GM10847 (cell line): Measurements from ENCODE around the gene CACNA1D.

Source experiments
- POLR2A ChIP-seq: IDR thresholded peaks from 2 replicates; pipeline ENCODE4 v1.6.1; 2011; ENCODE audit not compliant: insufficient read length; ENCODE audit errors: extremely low read depth

CACNA1D gene

DNA sequence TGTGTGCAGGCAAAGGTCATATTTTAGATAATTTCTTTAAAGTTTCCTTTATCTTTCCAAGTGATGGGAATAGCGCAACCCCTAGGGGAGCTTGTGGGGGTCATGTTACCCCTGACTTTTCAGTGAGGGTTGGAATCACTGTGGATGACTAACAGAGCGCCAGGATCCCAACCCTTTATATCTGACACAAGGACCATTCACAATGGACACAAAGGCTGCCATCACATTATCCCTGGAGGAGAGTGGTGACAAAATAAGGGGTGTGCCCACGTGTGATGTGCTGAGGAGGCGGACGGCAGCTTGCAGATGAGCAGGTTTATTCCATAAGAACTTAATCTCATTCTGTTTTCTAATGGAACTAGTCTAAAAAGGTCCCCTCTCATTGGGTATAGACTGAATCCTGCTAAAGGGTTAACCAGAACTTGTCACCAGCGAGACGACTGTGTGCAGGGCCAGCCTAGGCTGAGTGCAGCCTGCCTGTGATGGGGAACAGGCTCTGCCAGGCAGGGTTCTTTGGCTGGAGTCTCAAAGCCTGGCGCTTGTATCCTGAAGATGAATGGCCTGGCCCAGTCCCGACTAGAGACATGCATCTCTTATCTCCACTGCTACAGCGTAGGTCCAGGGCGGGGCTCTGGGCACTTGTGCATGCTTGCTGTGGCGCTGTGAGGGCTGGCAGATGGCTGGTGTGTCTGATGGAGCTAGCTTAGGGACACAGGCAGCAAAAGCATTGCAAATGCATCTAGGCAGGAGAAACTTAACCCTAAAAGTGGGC is 301.6 kb downstream of the CACNA1D start:
- no peak for TF ChIP-seq POLR2A

DNA sequence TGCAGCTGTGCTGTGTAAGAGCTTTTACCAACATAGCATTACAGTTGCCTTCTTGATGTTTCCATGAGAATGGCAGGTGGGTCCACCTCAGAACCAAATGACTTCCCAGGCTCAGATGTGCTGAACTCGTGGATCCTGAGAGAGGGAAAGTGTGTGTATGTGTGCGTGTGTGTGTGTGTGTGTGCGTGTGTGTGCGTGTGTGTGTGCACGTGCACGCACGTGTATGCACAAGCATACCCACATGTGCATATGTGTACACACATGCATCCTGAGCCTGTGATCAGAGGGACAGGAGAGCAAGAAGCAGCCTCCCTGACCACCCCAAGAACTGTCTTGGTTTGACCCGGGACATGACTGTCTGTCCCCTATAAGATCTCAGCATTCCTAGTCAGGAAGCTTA is 303.7 kb downstream of the CACNA1D start:
- no peak for TF ChIP-seq POLR2A

DNA sequence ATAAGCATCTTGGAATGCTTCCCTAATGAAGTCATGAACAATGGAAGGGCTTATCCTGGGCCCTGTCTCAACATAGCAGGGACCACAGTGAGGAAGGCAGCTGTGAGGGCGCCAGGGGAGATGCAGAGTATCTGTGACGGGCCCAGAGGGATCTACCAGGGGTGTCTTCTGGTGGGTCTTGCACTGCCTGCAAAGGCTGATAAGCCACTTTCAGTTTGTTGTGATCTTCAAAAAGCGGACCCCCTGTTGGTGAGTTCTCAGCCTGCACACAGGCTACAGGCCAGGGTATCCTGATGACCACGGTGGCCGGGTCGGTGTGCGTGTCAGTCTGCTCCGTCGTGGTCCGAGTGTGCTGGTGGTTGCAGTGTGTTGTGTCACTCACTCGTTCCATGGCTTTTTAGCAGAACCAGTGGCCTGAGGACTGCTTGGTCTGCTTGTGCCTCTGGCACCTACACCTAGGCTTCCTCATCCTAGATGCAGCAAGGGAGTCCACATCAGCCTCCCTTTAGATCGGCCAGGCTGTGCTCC is 305.0 kb downstream of the CACNA1D start:
- TF ChIP-seq POLR2A = no peak

DNA sequence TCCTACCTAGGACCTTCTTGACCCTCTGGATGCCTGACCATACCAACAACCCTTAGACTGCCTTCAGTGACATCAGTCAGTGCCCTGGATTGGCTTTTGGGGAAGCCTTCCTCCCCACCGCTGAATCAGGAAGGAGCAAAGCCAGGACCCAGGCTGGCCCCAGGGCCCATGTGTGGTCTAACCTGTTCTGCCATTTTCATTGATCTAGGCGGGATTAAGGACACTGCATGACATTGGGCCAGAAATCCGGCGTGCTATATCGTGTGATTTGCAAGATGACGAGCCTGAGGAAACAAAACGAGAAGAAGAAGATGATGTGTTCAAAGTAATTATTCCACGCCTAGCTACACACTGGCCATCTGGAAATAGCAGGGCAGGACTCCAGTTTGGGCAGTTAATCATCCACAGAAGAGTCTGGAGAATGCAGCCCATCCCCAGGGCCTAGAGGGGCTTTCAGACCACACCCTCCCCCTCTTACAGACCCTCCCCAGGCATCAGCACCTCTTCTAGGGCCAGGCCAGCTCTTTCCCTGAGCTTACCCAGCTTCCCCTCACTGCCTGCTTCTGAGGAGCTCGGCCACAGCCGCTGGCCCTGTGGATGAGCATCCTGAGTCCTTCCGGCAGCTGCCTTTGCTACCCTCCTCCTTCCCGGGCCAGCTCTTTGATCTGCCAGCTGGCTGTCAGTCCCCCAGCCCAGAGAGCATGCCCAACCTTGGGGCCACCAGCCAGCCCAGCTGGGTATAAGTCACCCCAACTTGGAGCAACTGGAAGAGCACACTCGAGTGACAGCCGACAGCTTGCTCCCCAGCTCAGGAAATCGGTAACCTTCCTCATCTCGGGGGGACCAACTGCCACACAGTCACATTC is 305.9 kb downstream of the CACNA1D start:
- no peak for TF ChIP-seq POLR2A

DNA sequence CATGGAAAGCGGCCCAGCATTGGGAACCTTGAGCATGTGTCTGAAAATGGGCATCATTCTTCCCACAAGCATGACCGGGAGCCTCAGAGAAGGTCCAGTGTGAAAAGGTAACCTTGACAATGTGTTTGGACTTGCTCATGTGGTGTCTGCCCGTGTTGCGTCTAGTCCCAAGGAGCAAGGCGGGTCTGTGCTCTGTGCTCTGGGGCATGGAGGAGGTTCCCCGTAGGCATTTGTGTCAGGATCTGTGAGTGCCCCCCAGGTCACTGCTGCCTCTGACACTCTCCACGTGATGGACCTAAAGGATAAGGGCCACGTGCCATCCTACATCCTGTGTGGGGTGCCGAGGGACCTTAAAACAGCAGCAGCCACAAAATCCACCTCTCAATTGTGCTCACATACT is 306.9 kb downstream of the CACNA1D start:
- no peak for TF ChIP-seq POLR2A

DNA sequence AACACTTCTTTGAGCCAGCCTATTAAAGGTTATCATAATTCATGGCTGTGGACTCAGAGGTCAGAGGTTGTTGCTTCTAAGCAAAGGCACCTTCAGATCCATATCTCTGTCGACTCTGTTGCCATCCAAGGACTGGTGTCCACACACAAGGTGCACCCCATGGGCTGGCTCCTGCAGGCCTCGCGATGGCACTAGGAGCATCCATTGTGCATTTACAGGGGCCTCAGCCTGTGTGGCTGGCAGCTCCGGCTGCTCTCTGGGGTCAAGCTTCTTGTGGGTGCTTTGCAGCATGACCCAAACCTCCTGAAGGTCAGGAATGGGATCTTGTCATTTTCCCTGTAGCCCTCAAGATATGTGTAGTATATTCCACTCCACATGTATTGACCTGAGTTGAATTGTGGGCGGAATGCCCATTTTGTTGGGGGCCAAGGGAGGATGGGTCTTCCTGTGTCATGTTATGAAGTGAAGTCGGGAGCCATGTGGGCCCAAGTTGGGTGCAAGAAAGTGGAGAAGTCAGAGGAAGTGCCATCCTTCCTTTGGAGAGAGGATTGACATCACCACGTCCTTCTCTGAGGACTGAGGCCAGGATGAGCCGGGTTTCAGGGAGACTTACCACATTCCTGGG is 308.0 kb downstream of the CACNA1D start:
- TF ChIP-seq POLR2A = no peak

DNA sequence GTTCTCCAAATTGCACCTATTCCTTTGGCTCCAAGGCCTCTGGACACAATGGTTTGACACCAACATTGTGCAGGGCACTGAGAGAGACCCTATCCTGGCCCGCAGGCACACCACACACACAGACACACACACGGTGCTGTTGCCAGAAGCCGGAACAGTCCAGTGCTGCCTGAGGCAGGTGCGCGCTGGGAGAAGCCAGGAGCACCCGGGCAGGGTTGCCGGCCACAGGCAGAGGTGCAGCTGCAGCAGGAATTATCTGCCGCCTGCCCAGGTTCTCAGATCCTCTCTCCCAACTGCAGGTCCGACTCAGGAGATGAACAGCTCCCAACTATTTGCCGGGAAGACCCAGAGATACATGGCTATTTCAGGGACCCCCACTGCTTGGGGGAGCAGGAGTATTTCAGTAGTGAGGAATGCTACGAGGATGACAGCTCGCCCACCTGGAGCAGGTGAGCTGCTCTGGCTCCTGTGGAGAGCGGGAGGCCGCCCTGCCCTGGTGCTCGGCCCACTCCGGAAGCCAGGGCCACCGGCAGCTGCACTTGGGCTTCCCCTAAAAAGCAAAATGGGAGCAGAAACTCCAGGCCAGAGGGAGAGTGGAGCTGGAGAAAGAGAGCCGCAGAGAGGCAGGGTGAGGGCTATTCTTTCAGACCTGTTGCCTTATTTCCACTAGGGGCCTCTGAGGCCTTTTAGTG is 308.9 kb downstream of the CACNA1D start:
- no peak for TF ChIP-seq POLR2A

DNA sequence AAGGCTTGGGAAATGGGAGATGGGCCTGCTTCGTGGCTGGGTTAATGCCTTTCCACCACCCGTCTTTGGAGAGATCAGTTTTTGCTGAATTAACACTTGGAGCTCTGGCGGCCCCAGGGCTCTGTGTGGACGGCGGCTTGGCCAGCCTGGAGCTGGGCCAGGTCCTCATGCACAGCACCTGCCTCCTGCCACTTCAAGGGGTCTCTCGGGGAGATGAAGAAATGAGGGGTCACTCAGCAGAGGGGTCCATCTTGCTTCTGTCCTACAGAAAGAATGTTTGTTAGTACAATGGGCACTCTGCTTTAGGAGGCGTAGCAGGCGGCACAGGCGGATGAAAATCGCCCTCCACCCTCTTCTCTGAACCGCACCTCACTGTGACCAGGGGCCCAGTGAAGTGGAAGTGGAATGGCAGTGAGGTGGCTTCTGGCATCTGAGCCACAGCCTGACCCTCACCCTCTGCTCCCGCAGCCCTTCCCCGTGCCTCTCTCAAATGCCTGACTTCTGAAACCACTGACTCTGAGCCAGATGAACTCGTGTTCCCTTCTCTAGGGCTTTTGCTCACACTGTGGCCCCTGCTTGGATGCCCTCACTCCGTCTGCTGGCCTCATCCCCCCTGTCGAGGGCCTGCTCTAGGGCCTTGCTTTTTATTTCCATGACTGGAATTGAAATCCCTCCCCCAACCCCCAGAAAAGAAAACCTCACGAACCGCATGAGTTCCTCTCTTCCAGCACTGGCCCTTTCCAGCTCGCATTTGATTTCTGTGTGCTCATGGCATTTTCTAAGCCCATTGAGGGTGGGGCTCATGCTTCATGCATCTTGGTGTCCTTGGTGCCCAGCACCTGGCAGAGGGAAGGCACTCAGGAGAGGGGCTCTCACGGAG is 309.6 kb downstream of the CACNA1D start:
- TF ChIP-seq POLR2A = no peak

DNA sequence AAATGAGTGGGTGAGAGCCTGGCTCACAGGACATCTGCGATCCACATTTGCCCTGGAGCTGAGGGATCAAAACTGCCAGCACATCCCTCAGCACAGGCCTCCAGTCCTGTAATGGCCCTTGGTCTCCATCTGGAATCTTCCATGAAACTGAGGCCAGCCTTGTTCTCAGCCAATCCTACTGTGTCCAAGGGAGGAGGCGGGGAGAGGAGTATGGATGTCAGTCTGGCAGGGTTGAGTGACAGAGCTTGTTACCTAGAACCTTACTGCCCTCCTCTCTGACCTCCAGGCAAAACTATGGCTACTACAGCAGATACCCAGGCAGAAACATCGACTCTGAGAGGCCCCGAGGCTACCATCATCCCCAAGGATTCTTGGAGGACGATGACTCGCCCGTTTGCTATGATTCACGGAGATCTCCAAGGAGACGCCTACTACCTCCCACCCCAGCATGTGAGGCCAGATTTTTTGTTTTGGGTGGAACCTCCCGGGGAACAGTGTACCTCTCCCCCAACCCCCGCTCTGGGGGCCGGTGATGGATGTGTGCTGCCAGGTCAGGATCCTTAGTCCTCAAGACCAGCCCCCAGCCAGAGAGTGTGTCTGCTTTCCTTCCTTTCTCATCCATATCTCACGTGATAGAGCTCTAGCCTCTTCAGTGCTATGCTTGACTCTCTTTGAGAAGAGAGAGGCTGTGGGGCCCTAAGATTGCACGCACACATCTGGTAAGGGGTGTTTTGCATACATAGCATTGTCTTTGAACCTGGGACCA is 310.5 kb downstream of the CACNA1D start:
- no peak for TF ChIP-seq POLR2A

DNA sequence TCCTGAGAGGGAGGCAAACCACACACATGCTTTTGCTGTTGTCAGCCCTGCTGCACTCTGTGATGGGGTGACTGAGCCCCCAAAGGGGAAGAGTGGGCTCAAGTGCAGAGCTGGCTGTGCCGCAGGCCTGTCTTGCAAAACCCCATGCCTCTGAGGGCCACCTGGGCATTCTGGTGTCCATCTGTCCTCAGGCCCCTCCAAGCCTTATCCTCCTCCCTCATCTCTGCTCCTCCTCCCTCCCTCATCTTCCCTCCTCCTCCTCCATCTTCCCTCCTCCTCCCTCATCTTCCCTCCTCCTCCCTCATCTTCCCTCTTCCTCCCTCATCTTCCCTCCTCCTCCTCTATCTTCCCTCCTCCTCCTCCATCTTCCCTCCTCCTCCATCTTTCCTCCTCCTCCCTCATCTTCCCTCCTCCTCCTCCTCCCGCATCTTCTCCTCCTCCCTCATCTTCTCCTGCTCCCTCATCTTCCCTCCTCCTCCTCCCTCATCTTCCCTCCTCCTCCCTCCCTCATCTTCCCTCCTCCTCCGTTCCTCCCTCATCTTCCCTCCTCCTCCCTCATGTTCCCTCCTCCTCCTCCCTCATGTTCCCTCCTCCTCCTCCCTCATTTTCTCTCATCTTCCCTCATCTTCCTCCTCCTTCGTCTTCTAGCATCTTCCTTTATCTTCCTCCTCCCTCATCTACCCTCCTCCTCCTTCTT is 311.2 kb downstream of the CACNA1D start:
- no peak for TF ChIP-seq POLR2A

DNA sequence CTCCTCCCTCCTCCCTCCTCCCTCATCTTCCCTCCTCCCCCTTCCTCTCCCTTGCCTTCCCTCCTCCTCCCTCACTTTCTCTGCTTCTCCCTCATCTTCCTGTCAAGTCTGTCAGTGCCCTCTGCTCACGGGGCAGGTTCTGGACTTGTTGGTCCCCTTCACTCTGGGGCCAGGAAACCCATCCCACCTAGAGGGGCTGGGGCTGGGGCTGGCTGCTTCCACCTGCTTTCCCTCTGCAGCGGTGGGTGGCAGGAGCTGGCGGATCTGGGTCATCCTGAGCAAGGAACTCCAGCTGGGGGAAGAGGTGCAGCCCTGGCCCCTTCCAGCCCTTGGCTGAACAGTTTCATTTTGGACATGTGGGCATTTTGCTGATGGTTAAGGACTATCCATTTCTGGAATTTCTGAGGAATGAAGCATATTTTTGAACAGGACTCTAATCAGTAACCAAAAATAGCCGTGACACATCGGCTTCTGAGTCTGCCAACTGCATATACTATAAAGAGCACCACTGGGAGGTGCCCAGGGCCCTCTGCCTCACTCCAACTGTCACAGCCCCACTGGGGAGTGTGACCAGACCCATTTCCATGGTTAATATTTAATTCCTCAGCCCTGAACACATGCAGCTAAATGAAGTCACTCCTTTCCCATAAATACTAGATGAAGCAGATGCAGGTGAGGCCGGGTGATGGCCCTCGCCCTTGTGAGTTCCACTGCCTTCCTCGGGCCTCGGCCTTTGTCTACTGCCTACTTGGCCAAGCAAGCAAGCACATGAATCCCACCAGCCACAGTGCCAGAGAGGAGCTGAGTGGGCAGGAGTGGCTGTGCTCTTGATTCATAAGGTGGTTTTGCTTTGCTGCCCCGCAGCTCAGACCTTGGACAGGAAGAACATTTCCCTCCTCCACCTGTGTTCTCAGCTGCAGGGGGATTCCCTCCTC is 312.0 kb downstream of the CACNA1D start:
- TF ChIP-seq POLR2A = no peak
